Loucy (cell line): Measurements from ENCODE around the gene RSPO1.

ENCODE experiments used
- H2AFZ ChIP-seq: fragments of 200-600 bp; sonication (generic); 2 replicates; pipeline ENCODE4 v1.6.0; 2016; ENCODE audit warnings: antibody characterized with exemption, mild to moderate bottlenecking, low read length, moderate library complexity
- H3F3A ChIP-seq: fragments of 200-600 bp; 2 replicates; pipeline ENCODE4 v1.6.0; 2016; ENCODE audit warnings: antibody characterized with exemption, low read depth, mild to moderate bottlenecking
- H3K27me3 ChIP-seq: fragments of 200-600 bp; sonication (generic); 2 replicates; pipeline ENCODE4 v1.6.1; 2014; ENCODE audit warnings: low read length, mild to moderate bottlenecking; ENCODE audit not compliant: insufficient read depth, poor library complexity, severe bottlenecking
- H3K36me3 ChIP-seq: fragments of 200-600 bp; sonication (generic); 2 replicates; pipeline ENCODE4 v1.6.1; 2016; ENCODE audit warnings: low read length; ENCODE audit not compliant: insufficient read depth
- H3K4me1 ChIP-seq: fragments of 200-600 bp; sonication (generic); 2 replicates; pipeline ENCODE4 v1.5.1; 2014; ENCODE audit warnings: low read length, mild to moderate bottlenecking; ENCODE audit not compliant: insufficient read depth, poor library complexity, severe bottlenecking
- H3K4me2 ChIP-seq: fragments of 200-600 bp; sonication (generic); 2 replicates; pipeline ENCODE4 v1.6.0; 2014; ENCODE audit warnings: antibody characterized with exemption, low read length, low read depth, mild to moderate bottlenecking; ENCODE audit not compliant: poor library complexity, severe bottlenecking
- H3K4me3 ChIP-seq: fragments of 200-600 bp; sonication (generic); 2 replicates; pipeline ENCODE4 v1.5.1; 2014; ENCODE audit warnings: low read length, mild to moderate bottlenecking, mixed read lengths; ENCODE audit not compliant: poor library complexity, severe bottlenecking
- H3K79me2 ChIP-seq: fragments of 200-600 bp; sonication (generic); 2 replicates; pipeline ENCODE4 v1.6.1; 2014; ENCODE audit warnings: low read length; ENCODE audit not compliant: insufficient read depth
- H3K9ac ChIP-seq: fragments of 200-600 bp; sonication (generic); 2 replicates; pipeline ENCODE4 v1.6.0; 2014; ENCODE audit warnings: mild to moderate bottlenecking, low read depth, low read length, moderate library complexity; ENCODE audit not compliant: poor library complexity, severe bottlenecking
- H3K9me2 ChIP-seq: fragments of 200-600 bp; sonication (generic); replicated peaks from 2 replicates; pipeline ENCODE4 v1.6.1; 2016; ENCODE audit warnings: low read depth, low read length, mixed read lengths
- H3K9me3 ChIP-seq: fragments of 200-600 bp; sonication (generic); 2 replicates; pipeline ENCODE4 v1.6.1; 2014; ENCODE audit warnings: mild to moderate bottlenecking, antibody characterized with exemption, low read length, low read depth; ENCODE audit not compliant: insufficient read depth
- H4K20me1 ChIP-seq: fragments of 200-600 bp; sonication (generic); 2 replicates; pipeline ENCODE4 v1.6.0; 2014; ENCODE audit warnings: antibody characterized with exemption, low read length, mild to moderate bottlenecking; ENCODE audit not compliant: insufficient read depth, poor library complexity, severe bottlenecking
- EZH2phosphoT487 ChIP-seq: fragments of 200-600 bp; IDR thresholded peaks from 2 replicates; pipeline ENCODE4 v1.6.1; 2018; ENCODE audit warnings: antibody characterized with exemption, mild to moderate bottlenecking, moderate library complexity, borderline replicate concordance
- TF ChIP-seq, protein P1 (sequence below): fragments of 200-600 bp; sonication (generic); conservative IDR thresholded peaks from 2 replicates; pipeline ENCODE4 v1.5.1; 2014; ENCODE audit warnings: mild to moderate bottlenecking, antibody characterized with exemption, low read length

The RSPO1 gene

DNA sequence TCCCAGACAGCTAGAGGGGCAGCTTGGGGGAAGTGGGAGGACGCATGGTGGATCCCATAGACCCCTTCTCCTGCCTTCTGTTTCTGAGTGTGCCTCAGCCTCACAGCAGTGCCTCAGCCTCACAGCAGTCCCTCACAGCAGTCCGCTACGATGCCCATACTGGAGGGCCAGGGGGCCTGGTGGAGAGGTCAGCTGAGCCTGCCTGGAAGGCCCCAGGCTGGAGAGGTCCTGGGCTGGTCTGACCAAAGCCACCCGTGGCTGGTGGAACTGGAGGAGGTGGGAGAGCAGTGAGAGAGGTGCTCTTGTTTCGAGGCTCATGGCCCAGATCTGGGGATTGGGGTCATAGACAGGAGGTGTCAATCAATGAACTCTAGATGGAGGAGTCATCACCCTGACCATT, 16.0 kb upstream of the RSPO1 start:
- H3K9ac ChIP-seq = no peak overlapping the region
- no peaks in the 10 kb centered on the region for H3K36me3 ChIP-seq
- H3K9me3 ChIP-seq = no peaks in the 10 kb centered on the region
- no peaks in the 10 kb centered on the region for H3K79me2 ChIP-seq
- H3K27me3 ChIP-seq = no peaks in the 10 kb centered on the region
- no peaks in the 10 kb centered on the region for H3K4me1 ChIP-seq
- H3K9me2 ChIP-seq = no peaks in the 10 kb centered on the region
- TF ChIP-seq EZH2phosphoT487 = no peak
- no peak overlapping the region for H2AFZ ChIP-seq
- H4K20me1 ChIP-seq = no peaks in the 10 kb centered on the region
- no peak overlapping the region for H3K4me3 ChIP-seq
- no peak overlapping the region for H3K4me2 ChIP-seq
- H3F3A ChIP-seq = no peaks in the 10 kb centered on the region

DNA sequence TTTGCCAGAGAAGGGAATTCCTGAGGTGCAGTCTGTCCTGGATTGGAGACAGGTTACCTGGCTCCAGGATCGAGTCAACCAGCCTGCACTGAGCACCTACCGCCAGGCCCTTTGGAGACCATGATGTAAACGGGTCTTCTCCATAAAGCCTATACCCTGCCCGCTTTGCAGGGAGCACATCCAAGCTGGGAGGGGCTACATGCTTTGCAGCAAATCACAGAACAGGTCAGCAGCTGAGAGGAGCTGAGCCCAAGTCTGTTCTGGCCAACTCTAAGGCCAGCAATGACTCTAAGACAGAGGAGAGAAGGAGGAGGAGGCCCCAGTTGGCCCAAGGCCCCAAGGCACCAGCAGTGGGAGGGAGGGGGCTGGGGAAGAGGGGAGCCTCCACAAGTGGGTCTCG, 15.5 kb upstream of the RSPO1 start:
- no peaks in the 10 kb centered on the region for H3K9me3 ChIP-seq
- H3K9me2 ChIP-seq = no peaks in the 10 kb centered on the region
- no peaks in the 10 kb centered on the region for H3F3A ChIP-seq
- H3K79me2 ChIP-seq = no peaks in the 10 kb centered on the region
- no peak overlapping the region for H3K4me3 ChIP-seq
- no peaks in the 10 kb centered on the region for H3K4me1 ChIP-seq
- no peaks in the 10 kb centered on the region for H4K20me1 ChIP-seq
- no peaks in the 10 kb centered on the region for H3K27me3 ChIP-seq
- no peak for TF ChIP-seq EZH2phosphoT487
- TF ChIP-seq, protein P1, sequence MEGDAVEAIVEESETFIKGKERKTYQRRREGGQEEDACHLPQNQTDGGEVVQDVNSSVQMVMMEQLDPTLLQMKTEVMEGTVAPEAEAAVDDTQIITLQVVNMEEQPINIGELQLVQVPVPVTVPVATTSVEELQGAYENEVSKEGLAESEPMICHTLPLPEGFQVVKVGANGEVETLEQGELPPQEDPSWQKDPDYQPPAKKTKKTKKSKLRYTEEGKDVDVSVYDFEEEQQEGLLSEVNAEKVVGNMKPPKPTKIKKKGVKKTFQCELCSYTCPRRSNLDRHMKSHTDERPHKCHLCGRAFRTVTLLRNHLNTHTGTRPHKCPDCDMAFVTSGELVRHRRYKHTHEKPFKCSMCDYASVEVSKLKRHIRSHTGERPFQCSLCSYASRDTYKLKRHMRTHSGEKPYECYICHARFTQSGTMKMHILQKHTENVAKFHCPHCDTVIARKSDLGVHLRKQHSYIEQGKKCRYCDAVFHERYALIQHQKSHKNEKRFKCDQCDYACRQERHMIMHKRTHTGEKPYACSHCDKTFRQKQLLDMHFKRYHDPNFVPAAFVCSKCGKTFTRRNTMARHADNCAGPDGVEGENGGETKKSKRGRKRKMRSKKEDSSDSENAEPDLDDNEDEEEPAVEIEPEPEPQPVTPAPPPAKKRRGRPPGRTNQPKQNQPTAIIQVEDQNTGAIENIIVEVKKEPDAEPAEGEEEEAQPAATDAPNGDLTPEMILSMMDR = no peak
- H3K36me3 ChIP-seq = no peaks in the 10 kb centered on the region
- no peak overlapping the region for H3K9ac ChIP-seq
- no peak overlapping the region for H3K4me2 ChIP-seq
- no peak overlapping the region for H2AFZ ChIP-seq

DNA sequence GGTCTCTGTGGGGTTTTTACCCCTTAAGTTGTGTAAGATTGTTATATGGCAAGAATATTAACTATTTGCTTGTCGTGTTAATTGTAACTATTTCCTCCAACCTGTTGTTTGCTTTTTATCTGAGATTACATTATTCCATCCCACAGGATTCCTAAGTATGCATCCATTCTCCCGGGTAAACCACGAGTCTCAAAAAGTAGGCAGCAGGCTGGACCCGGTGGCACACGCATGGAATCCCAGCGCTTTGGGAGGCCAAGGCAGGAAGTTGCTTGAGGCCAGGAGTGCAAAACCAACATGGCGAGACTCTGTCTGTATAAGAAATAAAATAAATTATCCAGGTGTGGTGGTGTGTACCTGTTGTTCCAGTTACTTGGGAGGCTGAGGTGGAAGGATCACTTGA, 12.6 kb upstream of the RSPO1 start:
- no peak overlapping the region for H3K4me3 ChIP-seq
- no peaks in the 10 kb centered on the region for H3K36me3 ChIP-seq
- no peaks in the 10 kb centered on the region for H3F3A ChIP-seq
- H4K20me1 ChIP-seq = no peaks in the 10 kb centered on the region
- H2AFZ ChIP-seq = no peak overlapping the region
- no peaks in the 10 kb centered on the region for H3K9me3 ChIP-seq
- no peaks in the 10 kb centered on the region for H3K4me1 ChIP-seq
- H3K27me3 ChIP-seq = no peaks in the 10 kb centered on the region
- H3K9ac ChIP-seq = no peak overlapping the region
- no peaks in the 10 kb centered on the region for H3K9me2 ChIP-seq
- H3K79me2 ChIP-seq = no peaks in the 10 kb centered on the region
- H3K4me2 ChIP-seq = no peak overlapping the region
- TF ChIP-seq EZH2phosphoT487 = no peak
- TF ChIP-seq, protein P1 = no peak

DNA sequence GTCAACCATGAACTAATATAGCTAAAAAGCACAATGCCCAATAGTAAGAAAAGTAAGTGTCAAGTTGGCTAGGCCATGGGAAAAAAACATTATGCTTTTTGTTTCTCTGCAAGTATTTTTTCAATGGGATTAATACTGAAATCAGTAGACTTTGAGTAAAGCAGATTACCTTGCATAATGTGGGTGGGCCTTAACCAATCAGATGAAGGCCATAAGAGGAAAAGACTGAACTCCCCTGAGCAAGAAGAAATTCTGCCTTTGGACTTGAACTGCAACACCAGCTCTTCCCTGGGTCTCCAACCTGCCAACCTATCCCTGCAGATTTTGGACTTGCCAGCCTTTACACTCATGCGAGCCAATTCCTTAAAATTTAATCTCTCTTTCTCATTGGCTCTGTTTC, 6.4 kb upstream of the RSPO1 start:
- Histone ChIP-seq H3K4me1 (no peaks in the 10 kb centered on the region), H3K9ac (no peak overlapping the region), H3K79me2 (no peaks in the 10 kb centered on the region), H3K4me2 (no peak overlapping the region), H3K27me3 (no peaks in the 10 kb centered on the region), H3F3A (no peaks in the 10 kb centered on the region), H4K20me1 (no peaks in the 10 kb centered on the region), H3K4me3 (no peak overlapping the region), H2AFZ (no peak overlapping the region), H3K9me2 (no peaks in the 10 kb centered on the region), H3K9me3 (no peaks in the 10 kb centered on the region), H3K36me3 (no peaks in the 10 kb centered on the region)
- TF ChIP-seq EZH2phosphoT487 = no peak
- TF ChIP-seq, protein P1 = no peak
